Smooth muscle cell of the brain vasculature (primary cell): ENCODE measurements around the gene ARAP1.

Source experiments
- DNase-seq: peaks from one replicate; pipeline ENCODE4 v3.0.0-alpha.2; 2012; ENCODE audit warnings: low read depth, low spot score

The ARAP1 gene

DNA sequence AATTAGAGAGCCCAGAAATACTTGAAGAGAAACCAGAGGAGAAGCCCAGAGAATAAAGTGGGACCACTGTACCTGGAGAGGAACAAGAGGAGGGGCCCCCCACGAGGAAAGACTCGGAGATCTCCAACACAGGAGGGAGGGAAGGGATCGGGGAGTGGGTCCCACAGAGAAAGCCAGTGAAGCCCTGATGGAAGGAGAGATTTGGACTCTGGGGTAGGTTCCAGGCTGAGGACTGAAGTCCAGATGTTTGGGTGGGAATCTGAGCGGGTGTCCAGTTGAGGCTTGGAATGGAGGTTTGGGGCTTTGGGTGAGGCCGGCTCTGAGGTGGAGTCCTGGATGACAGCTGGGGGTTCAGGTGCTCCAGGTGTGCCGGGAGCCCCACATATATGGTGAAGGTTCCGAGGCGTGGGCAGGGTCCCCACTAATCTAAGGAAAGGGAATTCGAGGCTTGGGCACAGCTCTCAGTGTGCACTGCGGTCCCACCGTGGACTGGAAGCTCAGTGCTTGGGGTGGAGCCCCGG, 110.6 kb downstream of the ARAP1 start:
- no peak for DNase-seq

DNA sequence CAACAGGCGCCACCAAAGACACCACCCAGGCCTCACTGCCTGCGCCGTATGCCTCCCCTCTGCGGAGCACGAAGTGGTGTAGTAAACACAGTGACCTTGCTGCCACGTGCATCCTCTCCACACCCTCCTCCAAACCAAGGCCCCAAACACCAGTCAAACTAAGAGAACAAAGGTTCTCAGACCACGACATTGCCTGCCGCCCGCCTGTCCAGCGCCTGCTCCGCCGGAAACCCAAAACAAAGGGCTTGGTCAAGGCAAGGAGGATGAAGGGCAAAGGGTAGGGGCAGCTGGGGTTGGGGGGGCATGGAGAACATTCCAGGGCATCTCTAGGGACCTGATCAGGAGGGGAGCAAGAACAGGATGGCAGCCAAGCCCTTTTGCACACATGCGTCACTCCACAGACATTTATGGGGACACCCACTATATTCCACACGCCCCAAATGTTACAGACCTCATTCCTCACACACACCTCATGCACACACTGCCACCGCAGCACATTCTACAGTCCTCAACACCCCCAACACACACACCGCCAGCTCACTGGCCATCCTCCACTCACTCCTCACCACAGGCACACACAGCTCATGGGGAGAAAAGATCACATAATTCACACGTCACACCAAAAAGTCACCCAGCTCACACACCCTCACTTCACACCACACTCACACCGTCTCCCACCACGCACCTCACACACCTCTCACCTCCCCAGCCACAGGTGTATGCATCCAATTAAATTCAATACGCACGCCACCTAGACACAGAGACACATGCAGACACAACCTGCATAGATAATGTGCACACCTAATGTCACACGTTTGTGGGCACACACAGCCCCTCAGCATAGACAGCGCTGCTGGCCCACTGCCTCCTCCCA, 112.5 kb downstream of the ARAP1 start:
- DNase-seq, result no peak

DNA sequence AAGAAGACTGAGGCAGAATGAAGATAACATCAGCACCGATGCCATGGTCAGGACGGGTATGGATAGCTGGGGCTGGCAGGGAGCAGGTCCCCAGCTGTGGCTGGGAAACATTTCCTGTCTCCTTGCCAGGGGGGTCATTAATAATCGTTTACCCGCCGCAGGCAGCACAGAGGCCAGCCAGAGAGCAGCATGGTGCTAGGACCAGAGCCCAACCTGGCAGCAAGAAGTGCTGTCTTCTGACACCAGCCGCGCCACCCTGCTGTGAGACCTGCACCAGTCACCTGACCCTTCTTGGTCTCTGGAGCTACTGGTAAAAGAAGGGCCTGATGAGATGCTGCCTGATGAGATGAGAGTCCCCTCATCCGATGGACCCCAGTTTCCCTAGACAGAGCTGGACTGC, 114.3 kb downstream of the ARAP1 start:
- DNase-seq, result no peak

GRCh38 chr11:72637198-72637597, 115.0 kb downstream of the ARAP1 start:
- DNase-seq, result no peak

DNA sequence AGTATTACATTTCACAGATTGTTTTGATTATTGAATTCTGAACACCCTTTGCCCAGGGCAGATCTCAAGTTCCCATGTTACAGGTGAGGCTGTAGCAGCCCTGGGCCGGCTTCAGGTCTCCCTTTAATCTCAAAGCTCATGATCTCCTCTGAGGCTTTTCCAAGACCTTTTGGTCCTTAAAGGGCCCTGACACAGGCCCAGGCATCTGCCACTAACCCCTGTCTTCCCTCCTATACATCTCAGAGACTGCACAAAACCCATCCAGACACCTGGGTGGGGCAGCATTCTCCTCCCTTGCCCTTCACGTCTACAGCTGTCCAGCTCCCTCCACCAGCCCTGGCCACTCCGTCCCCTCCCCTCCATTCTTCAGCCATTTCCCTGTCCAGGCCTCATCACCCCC, 115.8 kb downstream of the ARAP1 start:
- no peak for DNase-seq

DNA sequence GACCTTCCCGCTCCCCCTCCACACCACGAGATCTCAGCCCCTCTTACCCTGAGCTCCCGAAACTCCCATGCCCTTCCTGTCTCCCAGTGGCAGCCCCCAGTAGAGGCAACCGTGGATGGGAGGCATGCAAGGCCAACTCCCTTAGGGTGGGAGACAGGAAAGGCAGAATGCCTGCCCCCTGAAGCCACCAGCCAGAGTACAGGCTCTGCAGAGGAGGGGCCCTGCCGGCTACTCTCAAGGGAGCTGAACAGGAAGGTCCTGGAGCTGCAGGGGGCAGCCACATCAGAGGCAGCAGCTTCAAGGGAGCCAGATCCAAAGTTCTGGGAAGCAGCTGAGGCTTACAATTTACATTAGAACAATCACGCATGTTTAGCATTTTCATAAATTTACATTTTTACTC, 116.3 kb downstream of the ARAP1 start:
- DNase-seq, result no peak

DNA sequence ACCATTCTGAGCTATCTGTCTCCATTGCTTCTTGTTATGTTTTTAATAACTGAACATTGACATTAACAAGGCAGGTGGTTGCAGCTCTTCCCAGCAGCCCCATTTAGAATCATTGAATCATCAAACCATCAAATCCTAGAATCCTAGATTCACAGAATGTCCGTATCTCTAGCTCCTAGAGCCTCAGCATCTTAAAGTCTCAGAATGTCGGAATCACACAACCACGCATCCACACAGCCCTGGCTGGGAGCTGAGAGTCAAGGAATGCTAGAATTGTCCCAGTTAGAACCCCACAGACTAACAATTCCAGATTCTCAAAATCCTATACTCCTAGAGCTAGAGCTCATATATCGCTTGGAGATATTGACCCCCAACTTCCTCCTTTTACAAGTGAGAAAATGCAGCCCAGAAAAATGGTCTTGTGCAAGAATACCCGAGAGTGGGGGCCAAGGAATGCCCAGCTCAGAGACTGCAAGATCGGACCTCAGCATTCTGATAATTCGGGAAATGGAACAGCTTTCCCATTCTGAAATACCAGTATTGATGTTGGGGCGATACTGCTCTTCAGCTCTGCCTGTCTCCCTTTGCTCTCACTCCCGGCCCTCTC, 116.8 kb downstream of the ARAP1 start:
- no peak for DNase-seq
